ENCODE measurements around the gene SOWAHC.
"Not testable (repeated sequence)": the region's sequence is repeated elsewhere in the genome, so short reads cannot be mapped to it uniquely, and the experiment has no call there.

SOWAHC gene, protein sequence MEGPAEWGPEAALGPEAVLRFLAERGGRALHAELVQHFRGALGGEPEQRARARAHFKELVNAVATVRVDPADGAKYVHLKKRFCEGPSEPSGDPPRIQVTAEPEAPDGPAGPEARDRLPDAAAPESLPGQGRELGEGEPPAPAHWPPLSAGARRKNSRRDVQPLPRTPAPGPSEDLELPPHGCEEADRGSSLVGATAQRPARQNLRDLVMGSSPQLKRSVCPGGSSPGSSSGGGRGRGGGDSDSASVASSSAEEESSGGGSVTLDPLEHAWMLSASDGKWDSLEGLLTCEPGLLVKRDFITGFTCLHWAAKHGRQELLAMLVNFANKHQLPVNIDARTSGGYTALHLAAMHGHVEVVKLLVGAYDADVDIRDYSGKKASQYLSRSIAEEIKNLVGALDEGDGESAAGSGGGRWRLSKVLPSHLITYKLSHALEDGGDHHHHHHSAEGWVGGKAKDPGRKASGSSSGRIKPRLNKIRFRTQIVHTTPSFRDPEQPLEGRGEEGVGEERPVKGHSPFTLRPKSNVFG

DNA sequence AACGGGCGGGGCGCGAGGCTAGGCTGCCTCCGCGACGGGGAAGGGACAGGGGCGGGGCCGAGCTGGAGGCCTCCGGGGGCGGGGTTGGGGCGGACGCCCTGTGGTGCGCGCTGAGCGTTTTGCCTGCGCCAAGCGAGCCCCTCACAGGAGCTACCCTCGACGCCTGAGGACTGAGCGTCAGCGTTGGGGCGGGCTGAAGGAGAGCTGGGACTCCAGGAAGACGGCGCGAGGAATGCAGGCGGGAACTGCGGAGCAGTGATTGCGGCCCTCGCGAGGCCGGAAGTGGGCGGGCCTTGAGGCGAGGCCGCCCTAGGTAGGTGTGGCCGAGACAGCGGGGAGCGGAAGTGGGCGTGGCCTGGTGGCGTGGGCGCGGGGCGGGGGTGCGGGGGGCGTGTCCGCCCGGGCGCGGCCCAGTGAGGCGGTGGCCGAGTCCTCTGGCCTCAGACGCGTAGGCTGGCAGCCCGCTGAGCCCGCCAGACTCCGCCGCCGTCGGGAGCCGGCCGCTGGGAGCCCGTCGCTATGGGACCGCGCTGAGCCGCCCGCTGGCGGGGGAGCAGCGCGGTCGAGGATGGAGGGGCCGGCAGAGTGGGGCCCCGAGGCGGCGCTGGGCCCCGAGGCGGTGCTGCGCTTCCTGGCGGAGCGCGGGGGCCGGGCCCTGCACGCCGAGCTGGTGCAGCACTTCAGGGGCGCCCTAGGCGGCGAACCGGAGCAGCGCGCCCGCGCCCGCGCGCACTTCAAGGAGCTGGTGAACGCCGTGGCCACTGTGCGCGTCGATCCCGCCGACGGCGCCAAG, at the start of gene SOWAHC, which contains the start of gene SEPTIN10:
Gene SOWAHC, plus strand, starts transcription at position 443 of the 793 bp plus-strand sequence. Its CDS starts 126 bp downstream, at position 569.
Gene SEPTIN10, minus strand, starts transcription at position 45 of the 793 bp plus-strand sequence. CDS start 139 bp downstream, outside the sequence.
- peak within 1 kb of the TSS; percentile 83 for H3K27ac ChIP-seq

DNA sequence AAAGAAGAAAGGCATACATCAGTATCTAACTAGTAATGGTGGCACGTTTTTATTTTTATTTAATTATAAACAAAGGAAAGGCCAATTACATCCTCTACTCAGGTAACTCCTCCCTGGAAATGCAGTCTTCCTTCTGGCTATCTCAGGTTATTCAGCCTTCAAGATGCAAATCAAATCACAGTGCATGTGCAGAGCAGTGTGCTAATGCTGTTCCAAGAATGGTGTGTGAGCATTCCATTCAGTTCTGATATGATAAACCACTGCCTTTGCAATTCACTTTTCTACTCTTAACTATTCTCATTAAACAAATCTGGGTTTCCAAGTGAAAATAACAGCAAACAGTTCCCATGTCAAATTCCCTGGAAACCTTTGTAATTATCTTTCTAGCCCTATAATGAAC, 38.8 kb upstream of the SOWAHC start:
- TF ChIP-seq, protein P1, sequence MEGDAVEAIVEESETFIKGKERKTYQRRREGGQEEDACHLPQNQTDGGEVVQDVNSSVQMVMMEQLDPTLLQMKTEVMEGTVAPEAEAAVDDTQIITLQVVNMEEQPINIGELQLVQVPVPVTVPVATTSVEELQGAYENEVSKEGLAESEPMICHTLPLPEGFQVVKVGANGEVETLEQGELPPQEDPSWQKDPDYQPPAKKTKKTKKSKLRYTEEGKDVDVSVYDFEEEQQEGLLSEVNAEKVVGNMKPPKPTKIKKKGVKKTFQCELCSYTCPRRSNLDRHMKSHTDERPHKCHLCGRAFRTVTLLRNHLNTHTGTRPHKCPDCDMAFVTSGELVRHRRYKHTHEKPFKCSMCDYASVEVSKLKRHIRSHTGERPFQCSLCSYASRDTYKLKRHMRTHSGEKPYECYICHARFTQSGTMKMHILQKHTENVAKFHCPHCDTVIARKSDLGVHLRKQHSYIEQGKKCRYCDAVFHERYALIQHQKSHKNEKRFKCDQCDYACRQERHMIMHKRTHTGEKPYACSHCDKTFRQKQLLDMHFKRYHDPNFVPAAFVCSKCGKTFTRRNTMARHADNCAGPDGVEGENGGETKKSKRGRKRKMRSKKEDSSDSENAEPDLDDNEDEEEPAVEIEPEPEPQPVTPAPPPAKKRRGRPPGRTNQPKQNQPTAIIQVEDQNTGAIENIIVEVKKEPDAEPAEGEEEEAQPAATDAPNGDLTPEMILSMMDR (conservative IDR thresholded peaks at IDR 0.05): no peak
- H3K27ac ChIP-seq: no peak overlapping the region

More for the DNA sequence above, at the start of gene SOWAHC, which contains the start of gene SEPTIN10:
- TF ChIP-seq, protein P1 (conservative IDR thresholded peaks at IDR 0.05): no peak

DNA sequence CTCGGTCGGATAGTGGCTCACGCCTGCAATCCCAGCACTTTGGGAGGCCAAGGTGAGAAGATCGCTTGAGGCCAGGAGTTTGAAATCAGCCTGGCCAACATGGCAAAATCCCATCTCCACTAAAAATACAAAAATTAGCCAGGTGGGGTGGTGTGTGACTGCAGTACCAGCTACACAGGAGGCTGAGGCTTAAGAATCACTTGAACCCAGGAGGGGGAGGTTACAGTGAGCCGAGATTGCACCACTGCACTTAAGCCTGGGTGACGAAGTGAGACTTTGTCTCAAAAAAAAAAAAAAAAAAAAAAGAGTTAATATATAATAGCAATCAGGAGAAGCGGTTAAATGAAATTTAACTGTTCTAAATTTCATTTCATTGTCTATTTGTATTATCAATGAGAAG, 36.5 kb upstream of the SOWAHC start:
- not testable (repeated sequence) for H3K27ac ChIP-seq

DNA sequence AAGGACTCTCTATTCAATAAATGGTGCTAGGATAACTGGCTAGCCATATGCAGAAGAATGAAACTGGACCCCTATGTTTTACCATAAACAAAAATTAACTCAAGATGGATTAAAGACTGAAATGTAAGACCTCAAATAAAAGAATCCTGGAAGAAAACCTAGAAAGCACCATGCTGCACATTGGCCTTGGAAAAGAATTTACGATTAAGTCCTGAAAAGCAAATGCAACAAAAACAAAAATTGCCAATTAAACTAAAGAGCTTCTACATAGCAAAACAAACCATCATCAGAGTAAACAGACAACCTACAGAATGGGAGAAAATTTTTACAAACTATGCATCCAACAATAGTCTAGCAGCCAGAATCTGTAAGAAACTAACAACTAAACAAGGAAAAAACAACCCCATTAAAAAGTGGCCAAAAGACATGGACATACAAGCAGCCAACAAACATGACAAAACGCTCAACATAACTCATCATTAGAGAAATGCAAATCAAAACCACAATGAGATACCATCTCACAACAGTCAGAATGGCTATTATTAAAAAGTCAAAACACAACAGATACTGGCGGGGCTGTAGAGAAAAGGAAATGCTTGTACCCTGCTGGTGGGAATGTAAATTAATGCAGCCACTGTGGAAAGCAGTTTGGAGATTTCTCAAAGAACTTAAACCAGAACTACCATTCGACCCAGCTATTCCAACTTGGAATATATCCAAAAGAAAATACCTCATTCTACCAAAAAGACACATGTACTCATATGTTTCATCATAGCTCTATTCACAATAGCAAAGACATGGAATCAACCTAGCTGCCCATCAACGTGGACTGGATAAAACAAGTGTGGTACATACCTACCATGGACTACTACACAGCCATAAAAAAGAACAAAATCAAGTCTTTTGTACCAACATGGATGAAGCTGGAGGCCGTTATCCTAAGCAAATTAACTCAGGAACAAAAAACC, 31.0 kb upstream of the SOWAHC start:
- TF ChIP-seq, protein P1 (conservative IDR thresholded peaks at IDR 0.05): no peak
- H3K27ac ChIP-seq: no peak overlapping the region

DNA sequence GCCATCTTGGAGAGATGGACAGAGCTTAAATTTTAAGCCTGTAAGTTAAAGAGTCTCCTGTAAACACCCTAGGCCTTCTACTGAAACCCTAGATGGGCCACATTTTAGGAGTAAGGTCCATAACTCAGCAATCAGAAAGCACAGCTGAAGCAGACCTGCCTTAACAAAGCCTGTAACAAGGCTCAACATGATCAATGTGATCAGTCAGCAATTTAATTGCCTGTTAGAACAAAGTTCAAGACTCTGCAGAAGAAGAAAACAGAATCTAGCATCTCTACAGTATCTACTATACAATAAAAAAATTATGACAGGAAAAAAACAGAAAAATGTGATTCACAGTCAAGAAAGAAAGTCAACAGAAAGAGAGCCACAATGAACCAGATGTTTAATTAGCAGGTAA, 27.5 kb upstream of the SOWAHC start:
- TF ChIP-seq, protein P1 (conservative IDR thresholded peaks at IDR 0.05): no peak
- H3K27ac ChIP-seq: no peak overlapping the region

DNA sequence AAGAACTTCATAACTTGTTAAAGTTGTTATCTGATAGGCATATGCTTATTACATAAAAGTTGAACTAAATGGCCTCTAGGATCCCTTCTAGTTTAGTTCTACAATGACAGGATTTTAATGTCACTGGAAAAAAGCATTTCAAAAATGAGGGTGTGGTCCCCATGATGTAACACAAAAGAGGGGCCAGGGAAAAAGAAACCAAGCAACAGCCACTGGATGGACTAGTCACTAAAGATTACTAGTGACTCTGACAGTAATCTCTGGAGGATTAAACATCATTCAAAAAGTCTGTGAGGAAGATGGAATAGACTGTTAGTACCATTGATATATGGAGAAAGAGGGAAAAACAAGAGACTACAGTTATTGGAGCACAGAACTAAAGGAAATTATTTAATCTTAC, 23.0 kb upstream of the SOWAHC start:
- H3K27ac ChIP-seq: no peak overlapping the region
- TF ChIP-seq, protein P1 (conservative IDR thresholded peaks at IDR 0.05): no peak

DNA sequence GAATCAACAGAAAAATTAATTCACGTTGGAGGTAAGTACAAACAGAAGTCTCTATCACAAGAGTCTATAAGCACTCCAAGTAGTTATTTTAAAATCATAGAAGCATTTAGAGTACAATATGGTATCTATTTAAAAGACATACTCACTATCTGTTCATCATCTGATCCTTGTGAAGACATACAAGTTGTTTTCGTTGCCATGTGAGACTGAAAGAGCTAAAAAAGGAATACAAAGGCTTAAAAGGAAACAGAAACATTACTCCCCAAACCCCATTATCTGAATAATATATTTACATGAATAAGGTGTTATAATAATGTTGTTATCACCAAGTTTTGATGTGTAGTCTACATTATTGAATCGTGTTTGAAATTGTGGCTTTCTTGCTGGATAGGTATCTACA, 21.3 kb upstream of the SOWAHC start:
- TF ChIP-seq, protein P1 (conservative IDR thresholded peaks at IDR 0.05): no peak
- no peak overlapping the region for H3K27ac ChIP-seq
